GM19239 (cell line): Measurements from ENCODE around the gene ALDH3B2.
A peak's percentile ranks its signal among the peaks of the same experiment; 100 is the strongest.
"Not testable (repeated sequence)": the region's sequence is repeated elsewhere in the genome, so short reads cannot be mapped to it uniquely, and the experiment has no call there.

ENCODE experiments used
- DNase-seq: peaks from one replicate; pipeline ENCODE4 v3.0.0; 2011; ENCODE audit warnings: low spot score; ENCODE audit not compliant: insufficient read length
- FAIRE-seq: peaks from 2 replicates; lab custom pipeline; 2011; peaks lifted over from hg19 to GRCh38; lab: Jason Lieb, UNC

ALDH3B2 gene

GRCh38 chr11:67674442-67674871 is at the start of gene ALDH3B2:
Gene ALDH3B2, minus strand, starts transcription at chr11:67674623. Its CDS starts 7,688 bp downstream, at chr11:67666935.
- FAIRE-seq = no peak

GRCh38 chr11:67723036-67723435 is 48.6 kb upstream of the ALDH3B2 start:
- not testable (repeated sequence) for FAIRE-seq, DNase-seq

More at GRCh38 chr11:67674442-67674871, at the start of gene ALDH3B2:
- no peak for DNase-seq

GRCh38 chr11:67716226-67716625 is 41.8 kb upstream of the ALDH3B2 start:
- DNase-seq, FAIRE-seq: not testable (repeated sequence)

DNA sequence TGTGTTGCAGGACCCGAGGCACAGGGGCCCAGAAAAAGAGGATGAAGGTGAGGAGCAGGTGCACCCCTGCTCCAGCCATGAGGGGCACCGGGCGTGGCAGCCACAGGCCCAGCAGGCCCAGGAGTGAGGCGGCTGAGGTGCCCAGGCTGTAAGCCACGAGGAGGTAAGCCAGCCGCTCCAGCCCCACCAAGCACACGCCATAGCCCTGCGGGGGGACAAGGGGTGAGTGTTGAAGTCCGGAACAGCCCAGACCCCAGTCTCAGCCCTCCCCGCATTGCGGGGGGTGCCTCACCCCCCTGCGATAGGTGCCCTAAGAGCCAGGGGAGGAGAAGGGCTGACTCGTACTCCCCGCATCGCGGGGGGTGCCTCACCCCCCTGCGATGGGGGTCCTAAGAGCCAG is 41.4 kb upstream of the ALDH3B2 start:
- not testable (repeated sequence) for DNase-seq, FAIRE-seq

DNA sequence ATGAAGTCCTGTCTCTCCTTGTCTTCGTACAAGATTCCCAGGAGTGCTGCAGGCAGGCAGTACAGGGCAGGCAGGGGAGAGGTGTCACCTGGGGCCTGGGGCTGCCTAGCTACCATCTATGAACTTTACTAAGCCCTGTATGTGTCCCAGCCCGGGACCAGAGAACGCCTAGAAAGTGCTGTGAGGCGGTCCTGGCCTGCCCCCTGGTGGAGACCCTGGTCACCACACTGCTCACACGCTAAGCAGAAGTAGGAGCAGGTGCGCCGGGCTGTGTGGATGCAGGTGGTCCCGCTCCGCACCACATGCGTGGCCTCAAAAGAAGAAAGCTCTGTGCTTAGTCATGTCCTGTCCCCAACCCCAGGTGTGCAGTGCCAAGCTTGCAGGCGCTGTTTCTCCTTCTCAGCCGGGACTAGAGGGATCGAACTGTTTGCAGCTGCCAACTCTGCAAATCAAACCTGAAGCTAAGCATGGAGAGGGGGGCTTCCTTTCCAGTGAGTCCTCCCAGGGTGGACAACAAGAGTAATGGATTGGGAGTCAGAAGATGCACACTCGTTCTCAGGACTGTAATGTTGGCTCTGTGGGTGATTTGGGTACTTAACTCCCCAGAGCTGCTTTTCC is 39.6 kb upstream of the ALDH3B2 start:
- DNase-seq, FAIRE-seq: not testable (repeated sequence)

DNA sequence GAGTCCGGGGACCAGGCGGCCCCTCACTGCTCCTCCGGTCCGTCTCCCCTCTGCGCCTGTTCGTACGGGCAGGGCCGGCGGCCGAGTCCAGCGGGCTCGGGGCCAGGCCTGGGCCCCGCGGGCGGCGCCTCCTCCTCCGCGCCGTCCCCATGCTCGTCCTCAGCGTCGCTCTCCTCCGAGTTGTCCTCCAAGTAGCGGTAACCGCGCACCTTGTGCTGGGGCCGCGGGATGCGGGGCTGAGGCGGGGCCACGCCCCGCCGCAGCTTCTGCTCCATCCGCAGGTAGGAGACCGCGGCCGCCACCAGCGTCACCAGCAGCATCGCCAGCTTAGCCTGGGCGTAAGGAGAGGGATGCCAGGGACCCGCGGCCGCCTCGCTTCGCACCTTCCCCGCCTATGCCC is 37.3 kb upstream of the ALDH3B2 start:
- FAIRE-seq, DNase-seq: not testable (repeated sequence)

DNA sequence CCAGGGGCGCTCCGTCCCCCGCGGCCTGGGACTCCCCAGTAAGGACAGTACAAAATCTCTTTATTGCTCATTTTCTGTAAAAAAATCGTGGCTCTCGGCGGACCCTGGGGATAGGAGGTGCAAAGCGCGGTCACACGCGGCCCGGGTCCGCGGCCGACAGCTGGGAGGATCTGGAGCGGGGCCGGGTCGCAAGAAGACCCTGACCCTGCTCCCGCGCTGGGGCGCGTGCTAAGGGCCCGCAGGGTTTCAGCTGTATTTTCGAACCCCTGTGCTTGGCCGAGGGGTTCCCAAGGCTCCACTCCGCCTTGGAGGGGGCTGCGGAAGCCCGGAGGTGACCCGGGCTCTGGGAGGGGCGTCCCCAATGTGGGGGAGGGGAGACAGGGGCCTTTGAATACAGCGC is 36.8 kb upstream of the ALDH3B2 start:
- not testable (repeated sequence) for DNase-seq, FAIRE-seq

DNA sequence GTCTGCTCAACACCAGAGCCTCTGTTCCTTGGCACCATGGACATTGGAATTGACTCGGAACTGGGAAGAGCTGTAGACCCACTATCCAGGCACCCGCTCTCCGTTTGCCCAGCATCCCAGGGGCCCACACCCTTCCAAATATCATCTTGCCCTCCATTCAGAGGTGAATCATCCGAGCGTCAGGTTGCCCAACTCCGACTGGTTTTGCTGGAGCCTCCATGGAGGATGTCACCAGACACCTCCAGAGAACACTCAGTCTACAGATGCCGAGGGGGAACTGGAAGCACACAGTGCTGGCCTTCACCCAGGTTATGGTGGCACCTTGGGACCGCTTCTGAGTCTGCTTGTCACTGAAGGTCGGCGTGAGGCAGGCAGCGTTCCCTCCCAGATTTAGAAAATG is 35.4 kb upstream of the ALDH3B2 start:
- DNase-seq, FAIRE-seq: not testable (repeated sequence)

- FAIRE-seq = no peak
- no peak for DNase-seq
These were observed 30.8 kb upstream of the ALDH3B2 start for GRCh38 chr11:67705264-67705663.

DNA sequence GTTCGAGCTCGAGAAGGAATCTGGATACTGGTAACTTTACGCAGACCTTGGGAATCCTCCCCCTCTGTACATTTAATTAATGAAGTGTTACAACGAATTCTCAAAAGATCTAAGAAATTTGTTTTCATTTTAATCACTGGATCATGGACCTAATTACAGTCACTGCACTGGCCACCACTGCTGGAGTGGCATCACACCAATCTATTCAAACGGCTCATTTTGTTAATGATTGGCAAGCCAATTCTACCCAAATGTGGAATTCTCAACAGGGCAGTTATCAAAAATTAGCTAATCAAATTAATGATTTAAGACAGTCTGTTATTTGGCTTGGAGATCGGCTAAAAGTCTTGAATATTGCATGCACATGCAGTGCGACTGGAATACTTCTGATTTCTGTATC is 30.1 kb upstream of the ALDH3B2 start:
- FAIRE-seq = no peak
- no peak for DNase-seq

- not testable (repeated sequence) for FAIRE-seq, DNase-seq
These were observed 29.3 kb upstream of the ALDH3B2 start for GRCh38 chr11:67703709-67704108.

DNA sequence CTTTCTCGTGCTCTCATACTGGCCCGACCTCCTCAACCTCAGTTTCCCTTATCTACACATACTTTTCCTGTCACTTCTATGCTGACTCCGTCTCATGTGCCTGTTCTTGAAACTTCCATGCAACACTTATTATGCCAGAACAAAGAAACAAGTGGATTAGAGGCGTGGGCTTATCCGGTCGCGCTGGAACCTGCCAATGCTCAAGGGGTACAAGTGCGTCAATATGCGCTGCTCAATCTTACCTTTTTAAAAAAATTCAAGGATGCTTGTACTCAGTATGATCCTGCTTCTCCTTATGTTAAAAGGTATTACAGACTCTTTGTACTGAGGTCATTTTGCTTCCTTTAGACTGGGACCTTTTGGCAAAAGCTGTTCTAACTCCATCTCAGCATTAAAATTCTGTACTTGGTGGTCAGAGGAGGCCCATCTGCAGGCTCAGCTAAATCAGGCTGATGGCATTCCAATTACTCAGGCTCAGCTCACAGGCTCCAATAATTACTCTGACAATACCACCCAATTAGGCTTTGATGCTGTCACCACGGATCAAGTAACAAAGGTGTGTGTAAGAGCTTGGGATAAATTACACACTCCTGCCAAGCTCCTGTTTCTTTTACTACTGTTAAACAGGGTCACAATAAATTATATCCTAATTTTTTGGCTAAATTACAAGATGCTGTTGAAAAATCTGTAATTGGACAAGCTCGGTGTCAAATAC is 26.3 kb upstream of the ALDH3B2 start:
- FAIRE-seq (no peak), DNase-seq (no peak)

DNA sequence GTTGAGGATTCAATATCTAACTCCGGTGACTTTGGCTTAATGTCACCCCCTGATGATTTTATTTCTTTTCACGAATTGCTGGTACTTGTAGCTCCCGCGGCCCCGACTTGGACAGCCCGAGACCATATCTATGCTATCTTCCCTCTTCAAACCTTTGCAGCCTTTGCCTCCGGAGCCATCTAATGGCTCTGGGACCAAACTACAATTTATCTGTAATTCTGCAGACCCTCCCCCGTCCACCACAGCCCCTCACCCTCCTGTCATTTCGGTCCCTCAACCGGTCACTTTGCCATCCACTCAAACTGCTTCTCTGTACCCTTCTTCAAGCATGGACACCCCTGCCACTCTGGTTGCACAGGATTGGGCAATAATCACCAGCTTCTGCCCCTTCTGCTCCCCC is 25.7 kb upstream of the ALDH3B2 start:
- no peak for DNase-seq
- FAIRE-seq = no peak

DNA sequence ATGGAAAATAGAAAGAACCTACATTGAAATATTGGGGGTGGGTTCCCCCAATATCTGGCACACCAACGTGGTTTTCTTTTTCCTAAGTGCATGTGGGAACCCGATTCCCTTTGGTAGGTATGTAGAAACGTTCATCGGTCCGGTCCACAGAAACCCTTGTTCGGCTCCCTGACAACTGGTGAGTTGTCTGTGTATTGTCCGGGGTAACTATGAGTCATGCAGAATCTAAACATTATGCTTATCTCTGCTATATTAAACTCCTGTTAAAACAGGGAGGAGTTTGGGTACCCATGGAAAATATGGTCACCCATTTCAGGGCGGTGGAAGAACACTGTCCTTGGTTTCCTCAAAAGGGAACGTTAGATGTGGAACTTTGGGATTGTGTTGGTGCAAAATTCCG is 25.1 kb upstream of the ALDH3B2 start:
- no peak for DNase-seq
- no peak for FAIRE-seq

DNA sequence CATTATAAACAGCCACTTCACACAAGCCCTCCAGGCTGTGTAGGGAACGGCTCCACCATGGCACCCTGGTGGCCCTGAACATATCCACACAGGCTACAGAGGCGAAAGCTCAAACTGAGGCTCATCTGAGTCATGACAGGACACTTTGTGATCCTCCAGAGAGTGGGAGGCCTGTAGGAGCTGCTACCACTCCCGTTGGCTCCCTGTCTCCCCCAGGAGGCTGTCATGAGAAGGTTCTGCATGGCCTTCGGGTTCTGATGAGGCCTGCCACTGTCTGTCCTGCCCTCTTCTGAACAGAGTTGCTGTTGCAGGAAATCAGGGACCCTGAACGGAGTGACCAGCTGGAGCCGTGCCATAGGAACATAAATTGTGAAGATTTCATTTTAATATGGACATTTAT is 23.8 kb upstream of the ALDH3B2 start:
- no peak for FAIRE-seq
- peak; percentile 17 for DNase-seq

GRCh38 chr11:67697846-67698245 is 23.4 kb upstream of the ALDH3B2 start:
- FAIRE-seq = no peak
- no peak for DNase-seq

DNA sequence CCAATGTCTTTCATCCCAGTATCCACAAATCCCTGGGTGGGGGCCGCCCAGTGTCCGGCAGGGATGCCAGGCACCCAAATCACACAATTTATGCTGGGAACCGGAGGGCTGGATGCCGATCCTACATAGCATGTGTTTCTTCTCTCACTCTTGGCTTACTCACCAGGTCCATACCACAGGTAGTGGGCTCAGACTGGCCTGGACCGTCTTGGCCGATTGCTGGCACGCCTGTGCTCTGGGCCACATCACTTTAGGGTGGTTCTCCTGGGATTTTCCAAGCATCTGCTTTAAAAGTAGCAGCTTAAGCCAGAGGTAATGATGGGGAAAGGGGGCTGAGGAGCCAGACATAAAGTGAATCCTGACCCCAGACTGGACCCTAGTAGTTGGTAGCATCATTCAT is 22.6 kb upstream of the ALDH3B2 start:
- no peak for FAIRE-seq
- DNase-seq = no peak

- FAIRE-seq = no peak
These were observed 21.2 kb upstream of the ALDH3B2 start for GRCh38 chr11:67695606-67696005.

GRCh38 chr11:67694875-67695555 is 20.6 kb upstream of the ALDH3B2 start:
- DNase-seq = no peak

More at GRCh38 chr11:67695606-67696005, 21.2 kb upstream of the ALDH3B2 start:
- DNase-seq = no peak

DNA sequence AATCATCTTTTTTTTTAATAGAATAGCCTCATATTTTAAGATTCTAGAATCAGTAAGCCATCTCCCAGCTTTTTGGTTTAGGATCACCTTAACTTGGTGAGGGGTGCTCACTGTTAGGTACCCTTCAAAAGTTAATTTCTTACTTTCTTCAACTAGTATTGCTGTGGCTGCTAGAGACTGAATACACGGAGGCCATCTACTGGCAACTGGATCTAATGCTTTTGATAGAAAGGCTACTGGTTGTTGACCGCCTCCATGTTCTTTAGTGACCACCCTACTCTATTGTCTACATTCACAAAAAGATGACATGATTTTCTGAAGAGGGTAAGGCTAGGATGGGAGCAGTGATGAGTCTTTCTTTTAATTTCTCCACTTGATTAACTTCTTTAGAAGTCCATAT is 16.7 kb upstream of the ALDH3B2 start:
- DNase-seq = no peak

More at GRCh38 chr11:67694875-67695555, 20.6 kb upstream of the ALDH3B2 start:
- no peak for FAIRE-seq

GRCh38 chr11:67689178-67689577 is 14.8 kb upstream of the ALDH3B2 start:
- no peak for FAIRE-seq
- no peak for DNase-seq

More for the DNA sequence above, 16.7 kb upstream of the ALDH3B2 start:
- FAIRE-seq = no peak
